Coronary artery (tissue), 2 donors: ENCODE measurements around the gene SIM2.

ENCODE experiments used
- DNase-seq: peaks from one replicate; pipeline ENCODE4 v3.0.0-alpha.2; 2017; ENCODE audit warnings: low spot score
- H3K27ac ChIP-seq, 2 donors: fragments of 200-600 bp; sonication (generic); one replicate each; pipeline ENCODE4 v1.5.1; 2016 to 2019
- H3K4me3 ChIP-seq: fragments of 200-600 bp; sonication (generic); 2 replicates; pipeline ENCODE4 v1.5.1; 2016; ENCODE audit warnings: mild to moderate bottlenecking, moderate library complexity
- TF ChIP-seq, protein P1 (sequence below): fragments of 200-600 bp; sonication (generic); IDR thresholded peaks from one replicate; pipeline ENCODE4 v1.5.1; 2019; ENCODE audit warnings: antibody characterized with exemption

The SIM2 gene

GRCh38 chr21:36672737-36673136 lies 26.2 kb upstream of the SIM2 start:
- DNase-seq: no peak
- Histone ChIP-seq H3K27ac (no peak overlapping the region), H3K4me3 (no peak overlapping the region)
- TF ChIP-seq, protein P1, sequence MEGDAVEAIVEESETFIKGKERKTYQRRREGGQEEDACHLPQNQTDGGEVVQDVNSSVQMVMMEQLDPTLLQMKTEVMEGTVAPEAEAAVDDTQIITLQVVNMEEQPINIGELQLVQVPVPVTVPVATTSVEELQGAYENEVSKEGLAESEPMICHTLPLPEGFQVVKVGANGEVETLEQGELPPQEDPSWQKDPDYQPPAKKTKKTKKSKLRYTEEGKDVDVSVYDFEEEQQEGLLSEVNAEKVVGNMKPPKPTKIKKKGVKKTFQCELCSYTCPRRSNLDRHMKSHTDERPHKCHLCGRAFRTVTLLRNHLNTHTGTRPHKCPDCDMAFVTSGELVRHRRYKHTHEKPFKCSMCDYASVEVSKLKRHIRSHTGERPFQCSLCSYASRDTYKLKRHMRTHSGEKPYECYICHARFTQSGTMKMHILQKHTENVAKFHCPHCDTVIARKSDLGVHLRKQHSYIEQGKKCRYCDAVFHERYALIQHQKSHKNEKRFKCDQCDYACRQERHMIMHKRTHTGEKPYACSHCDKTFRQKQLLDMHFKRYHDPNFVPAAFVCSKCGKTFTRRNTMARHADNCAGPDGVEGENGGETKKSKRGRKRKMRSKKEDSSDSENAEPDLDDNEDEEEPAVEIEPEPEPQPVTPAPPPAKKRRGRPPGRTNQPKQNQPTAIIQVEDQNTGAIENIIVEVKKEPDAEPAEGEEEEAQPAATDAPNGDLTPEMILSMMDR: no peak

- Histone ChIP-seq H3K4me3 (no peak overlapping the region), H3K27ac (no peak overlapping the region)
- TF ChIP-seq, protein P1: no peak
- no peak for DNase-seq
These were observed 22.6 kb upstream of the SIM2 start for GRCh38 chr21:36676039-36676950.

DNA sequence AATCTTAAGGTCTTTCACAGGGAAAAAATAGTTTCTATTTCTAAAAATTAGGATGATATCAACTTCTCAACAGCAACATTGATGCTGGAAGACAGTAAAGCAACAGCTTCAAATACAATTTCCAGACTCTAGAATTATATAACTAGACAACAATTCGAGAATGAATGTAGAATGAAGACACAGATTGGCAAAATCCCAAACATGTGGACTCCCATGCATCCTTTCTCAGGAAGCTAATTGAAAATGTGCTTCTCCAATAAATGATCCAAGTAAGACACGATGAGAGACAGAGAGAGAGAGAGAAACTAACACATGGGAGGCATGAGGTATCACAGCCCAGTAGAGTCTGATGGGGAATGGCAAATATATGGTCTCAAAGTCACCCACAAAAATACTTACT lies 21.5 kb upstream of the SIM2 start:
- Histone ChIP-seq H3K4me3 (no peak overlapping the region), H3K27ac (no peak overlapping the region)
- no peak for DNase-seq
- TF ChIP-seq, protein P1: no peak

- Histone ChIP-seq H3K27ac (no peak overlapping the region), H3K4me3 (no peak overlapping the region)
- TF ChIP-seq, protein P1: no peak
- DNase-seq: no peak
These were observed 20.4 kb upstream of the SIM2 start for GRCh38 chr21:36678538-36678937.

GRCh38 chr21:36681117-36681631 lies 17.7 kb upstream of the SIM2 start:
- TF ChIP-seq, protein P1: no peak
- Histone ChIP-seq H3K4me3 (no peak overlapping the region), H3K27ac (no peak overlapping the region)
- DNase-seq: no peak

GRCh38 chr21:36684957-36685714 lies 13.8 kb upstream of the SIM2 start:
- H3K27ac ChIP-seq: no peak overlapping the region
- no peak for DNase-seq
- TF ChIP-seq, protein P1: no peak
- H3K4me3 ChIP-seq: no peak overlapping the region
